Right lobe of liver (tissue), 4 donors: Measurements from ENCODE around the gene MKKS.

ENCODE experiments used
- CTCF ChIP-seq, 4 donors: fragments of 200-600 bp in 3 of 4; fragments of 450-650 bp in 1 of 4; IDR thresholded peaks; one replicate each; pipeline versions ENCODE4 v1.5.1 to v1.8.0; 2016 to 2022; ENCODE audit warnings: antibody characterized with exemption in 4 of 4, mild to moderate bottlenecking in 2 of 4
- POLR2A ChIP-seq: fragments of 450-650 bp; IDR thresholded peaks from one replicate; pipeline ENCODE4 v1.6.1; 2017; ENCODE audit warnings: antibody characterized with exemption, mild to moderate bottlenecking
- donor health status: DM: no; HTN: no; CAD: no.
- donor health status: DM: no; HTN: no; CAD: no.
- donor health status: DM: no; HTN: yes; CAD: no.

GRCh38 chr20:10411673-10412072, 22.3 kb downstream of the MKKS start:
- TF ChIP-seq CTCF (IDR thresholded peaks at IDR 0.05): no peak
- TF ChIP-seq POLR2A: no peak
